Smooth muscle cell (in vitro differentiated cells): ENCODE data around the gene SDR39U1. TPM values are rescaled to one million over a fixed set of nuclear protein-coding genes. Genes with fewer than 3 reads are reported as not detected.
A peak's percentile ranks its signal among the peaks of the same experiment; 100 is the strongest.
"Not testable (repeated sequence)": the region's sequence is repeated elsewhere in the genome, so short reads cannot be mapped to it uniquely, and the experiment has no call there.

Experiments
- DNase-seq: peaks from one replicate; lab custom pipeline; 2025; ENCODE audit not compliant: unreplicated experiment; lab: John Stamatoyannopoulos, UW
- H2AFZ ChIP-seq: fragments of 200-600 bp; sonication (generic); 2 replicates; pipeline ENCODE4 v1.6.0; 2016; ENCODE audit warnings: antibody characterized with exemption, low read depth, mild to moderate bottlenecking
- H3F3A ChIP-seq: fragments of 200-600 bp; sonication (generic); 2 replicates; pipeline ENCODE4 v1.6.0; 2017; ENCODE audit warnings: antibody characterized with exemption, low read depth
- H3K27ac ChIP-seq: fragments of 200-600 bp; sonication (generic); 2 replicates; pipeline ENCODE4 v1.5.1; 2016; ENCODE audit warnings: low read depth, mild to moderate bottlenecking
- H3K27me3 ChIP-seq: fragments of 200-600 bp; sonication (generic); 2 replicates; pipeline ENCODE4 v1.6.1; 2016; ENCODE audit warnings: low read depth, mild to moderate bottlenecking
- H3K36me3 ChIP-seq: fragments of 200-600 bp; sonication (generic); 2 replicates; pipeline ENCODE4 v1.5.1; 2016; ENCODE audit warnings: low read depth
- H3K4me1 ChIP-seq: fragments of 200-600 bp; sonication (generic); 2 replicates; pipeline ENCODE4 v1.5.1; 2016; ENCODE audit warnings: low read depth
- H3K4me2 ChIP-seq: fragments of 200-600 bp; sonication (generic); 2 replicates; pipeline ENCODE4 v1.6.0; 2016; ENCODE audit warnings: mild to moderate bottlenecking
- H3K4me3 ChIP-seq: fragments of 200-600 bp; sonication (generic); 2 replicates; pipeline ENCODE4 v1.5.1; 2016; ENCODE audit warnings: mild to moderate bottlenecking
- H3K79me2 ChIP-seq: fragments of 200-600 bp; sonication (generic); 2 replicates; pipeline ENCODE4 v1.6.0; 2016; ENCODE audit warnings: low read depth, mild to moderate bottlenecking
- H3K9ac ChIP-seq: fragments of 200-600 bp; sonication (generic); 2 replicates; pipeline ENCODE4 v1.6.0; 2016; ENCODE audit warnings: low read depth
- H3K9me3 ChIP-seq: fragments of 200-600 bp; sonication (generic); replicated peaks from 2 replicates; pipeline ENCODE4 v1.5.1; 2016; ENCODE audit warnings: low read depth
- H4K20me1 ChIP-seq: fragments of 200-600 bp; sonication (generic); 2 replicates; pipeline ENCODE4 v1.6.0; 2016; ENCODE audit warnings: low read depth
- CTCF ChIP-seq: fragments of 200-600 bp; sonication (generic); IDR thresholded peaks from 2 replicates; pipeline ENCODE4 v1.5.1; 2017; ENCODE audit warnings: borderline replicate concordance, mild to moderate bottlenecking, antibody characterized with exemption; ENCODE audit not compliant: insufficient read depth, poor library complexity, severe bottlenecking
- WGBS: methylation state at CpG from one replicate; pipeline ENCODE4 v1.1.7; 2016; ENCODE audit warnings: low lambda C conversion rate; 5-methylcytosine and 5-hydroxymethylcytosine counted together
- polyA plus RNA-seq: library from polyadenylated mRNA; unstranded; fragments of >200 nt; fragmentation: Nextera tagmentation; extraction: Ambion mirVana; gene quantifications from 2 replicates; pipeline ENCODE4 v1.2.1, GENCODE V29; 2016
- total RNA-seq: library from RNA; depleted of rRNA; stranded (reverse); fragments of >200 nt; gene quantifications from 2 replicates; pipeline ENCODE4 v1.2.3, GENCODE V29; 2014

Gene SDR39U1
- total and polyA plus RNA-seq, 2 experiments from 2014 or later, result 21.6 to 62.6 TPM

- Histone ChIP-seq H3K4me3 (no peak overlapping the region), H3K36me3 (no peaks in the 10 kb centered on the region), H4K20me1 (no peaks in the 10 kb centered on the region), H3K4me1 (no peaks in the 10 kb centered on the region), H3K9ac (no peak overlapping the region), H3K79me2 (no peaks in the 10 kb centered on the region), H3F3A (no peaks in the 10 kb centered on the region), H3K27ac (no peak overlapping the region), H3K27me3 (no peaks in the 10 kb centered on the region), H2AFZ (no peak overlapping the region), H3K4me2 (no peak overlapping the region), H3K9me3 (no peaks in the 10 kb centered on the region)
- peak; percentile 43 for TF ChIP-seq CTCF
- DNase-seq, result no peak
- WGBS, result 62% methylated on average over 23 of the region's 23 CpGs
Measured at GRCh38 chr14:24481622-24482324, 39.2 kb upstream of the SDR39U1 start.

- not testable (repeated sequence) for H3K36me3 ChIP-seq, H3K27me3 ChIP-seq, H3K27ac ChIP-seq, H3K4me2 ChIP-seq, H3K4me3 ChIP-seq, H3K79me2 ChIP-seq, H3K4me1 ChIP-seq, H3F3A ChIP-seq, H3K9ac ChIP-seq, H3K9me3 ChIP-seq, H4K20me1 ChIP-seq, H2AFZ ChIP-seq, DNase-seq
- 0% methylated on average over 1 of the region's 1 CpG for WGBS
Measured at GRCh38 chr14:24479999-24480398, 37.4 kb upstream of the SDR39U1 start.

- Histone ChIP-seq H3K27me3 (no peaks in the 10 kb centered on the region), H3F3A (no peaks in the 10 kb centered on the region), H3K79me2 (no peaks in the 10 kb centered on the region), H3K36me3 (no peaks in the 10 kb centered on the region), H2AFZ (no peak overlapping the region), H3K4me1 (no peaks in the 10 kb centered on the region), H3K4me3 (no peak overlapping the region), H3K9me3 (no peaks in the 10 kb centered on the region), H3K4me2 (no peak overlapping the region), H3K27ac (no peak overlapping the region), H3K9ac (no peak overlapping the region), H4K20me1 (no peaks in the 10 kb centered on the region)
- no peak for DNase-seq
- no peak for TF ChIP-seq CTCF
- 94% methylated on average over 4 of the region's 4 CpGs for WGBS
Measured at GRCh38 chr14:24475261-24475660, 32.7 kb upstream of the SDR39U1 start.

DNA sequence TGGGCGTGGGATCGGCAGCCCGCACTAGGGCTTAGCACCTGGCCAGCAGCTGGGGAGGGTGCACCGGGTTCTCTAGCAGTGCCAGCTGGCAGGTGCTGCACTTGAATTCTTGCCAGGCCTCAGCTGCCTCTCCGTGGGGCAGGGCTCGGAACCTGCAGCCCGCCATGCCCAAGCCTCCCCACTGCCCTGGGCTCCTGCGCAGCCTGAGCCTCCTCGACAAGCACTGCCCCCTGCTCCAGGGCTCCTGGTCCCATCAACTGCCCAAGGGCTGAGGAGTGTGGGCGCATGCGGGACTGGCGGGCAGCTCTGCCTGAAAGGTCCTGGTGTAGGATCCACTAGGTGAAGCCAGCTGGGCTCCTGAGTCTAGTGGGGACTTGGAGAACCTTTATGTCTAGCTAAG is 30.6 kb upstream of the SDR39U1 start:
- no peak for TF ChIP-seq CTCF
- no peak for DNase-seq
- Histone ChIP-seq H3K9me3 (no peaks in the 10 kb centered on the region), H3K4me2 (no peak overlapping the region), H3K36me3 (no peaks in the 10 kb centered on the region), H3K27me3 (no peaks in the 10 kb centered on the region), H3F3A (no peaks in the 10 kb centered on the region), H3K4me1 (no peaks in the 10 kb centered on the region), H3K27ac (no peak overlapping the region), H4K20me1 (no peaks in the 10 kb centered on the region), H3K9ac (no peak overlapping the region), H3K4me3 (no peak overlapping the region), H3K79me2 (no peaks in the 10 kb centered on the region), H2AFZ (no peak overlapping the region)
- whole genome bisulfite sequencing, result 70% methylated on average over 11 of the region's 12 CpGs

DNA sequence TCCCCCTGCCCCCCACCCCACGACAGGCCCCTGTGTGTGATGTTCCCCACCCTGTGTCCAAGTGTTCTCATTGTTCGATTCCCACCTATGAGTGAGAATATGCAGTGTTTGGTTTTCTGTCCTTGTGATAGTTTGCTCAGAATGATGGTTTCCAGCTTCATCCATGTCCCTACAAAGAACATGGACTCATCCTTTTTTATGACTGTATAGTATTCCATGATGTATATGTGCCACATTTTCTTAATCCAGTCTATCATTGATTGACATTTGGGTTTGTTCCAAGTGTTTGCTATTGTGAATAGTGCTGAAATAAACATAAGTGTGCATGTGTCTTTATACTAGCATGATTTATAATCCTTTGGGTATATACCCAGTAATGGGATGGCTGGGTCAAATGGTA is 27.9 kb upstream of the SDR39U1 start:
- WGBS, result 93% methylated on average over 2 of the region's 2 CpGs

More for the DNA sequence above, 27.9 kb upstream of the SDR39U1 start:
- H2AFZ ChIP-seq, H3F3A ChIP-seq, H3K4me2 ChIP-seq, H3K4me3 ChIP-seq, H3K79me2 ChIP-seq, H3K36me3 ChIP-seq, H3K4me1 ChIP-seq, DNase-seq, H3K9me3 ChIP-seq, H3K27me3 ChIP-seq, H4K20me1 ChIP-seq, H3K9ac ChIP-seq, H3K27ac ChIP-seq: not testable (repeated sequence)
